Mammary epithelial cell (primary cell): ENCODE measurements around the gene LENG1.

ENCODE experiments used
- CTCF ChIP-seq, 2 donors: IDR thresholded peaks in 1 of 2; conservative IDR thresholded peaks in 1 of 2; 2 replicates each; pipeline ENCODE4 v1.5.1; 2011 to 2012; ENCODE audit warnings: inconsistent platforms in 2 of 2, low read length in 2 of 2, mild to moderate bottlenecking in 2 of 2, control low read depth in 1 of 2, low read depth in 1 of 2; ENCODE audit not compliant: insufficient read depth in 1 of 2; ENCODE audit errors: extremely low read depth in 1 of 2
- EZH2 ChIP-seq: IDR thresholded peaks from 2 replicates; pipeline ENCODE4 v1.6.1; 2012; ENCODE audit warnings: low read length, inconsistent platforms, borderline replicate concordance

- TF ChIP-seq CTCF (conservative IDR thresholded peaks at IDR 0.05 in 1 of 2, IDR thresholded peaks at IDR 0.05 in 1 of 2; ENCODE audit: extremely low read depth in 1 of 2, insufficient read depth in 1 of 2, low read depth in 1 of 2, low read length in 2 of 2) (no peak), EZH2 (no peak)
Observed at GRCh38 chr19:54121259-54121658, 38.3 kb downstream of the LENG1 start.
